Measurements from ENCODE around the gene WDR27.

DNA sequence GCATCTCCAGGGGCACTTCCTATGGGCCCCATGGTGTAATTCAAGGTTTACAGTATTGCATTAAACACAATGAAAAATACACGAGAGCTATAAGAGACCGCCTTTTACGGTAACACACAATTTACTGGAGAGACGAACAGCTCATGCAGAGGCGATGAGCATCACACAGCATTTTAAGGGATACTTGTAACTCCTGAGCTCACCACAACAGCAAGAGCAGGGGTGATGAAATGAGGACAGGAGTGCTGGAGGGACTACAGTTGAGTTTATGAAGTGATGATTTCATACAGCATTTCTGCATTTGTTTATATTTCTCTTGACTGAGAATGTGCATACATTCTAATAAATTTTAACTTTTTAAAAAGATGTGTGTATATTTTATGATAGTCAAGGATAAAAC is 113.9 kb downstream of the WDR27 start:
- TF ChIP-seq TCF3 (IDR thresholded peaks at IDR 0.05; ENCODE audit: borderline replicate concordance, insufficient read depth, low read depth, low read length) (no peak), EP300 (IDR thresholded peaks at IDR 0.05; ENCODE audit: borderline replicate concordance in 1 of 2, control insufficient read depth in 1 of 2, low read depth in 2 of 2, low read length in 2 of 2) (no peak), ZNF207 (IDR thresholded peaks at IDR 0.05; ENCODE audit: borderline replicate concordance) (no peak), CBFB (IDR thresholded peaks at IDR 0.05; ENCODE audit: low read depth) (no peak)
